Stimulated activated CD8-positive, alpha-beta memory T cell treated with anti-CD3 and anti-CD28 coated beads, Interleukin-15, amount 100 ng/mL, for 4 hours (primary cell): ENCODE results near the gene MCM5.

Source experiments
- DNase-seq, 2 donors: peaks; one replicate each; pipeline ENCODE4 v3.0.0-alpha.2; 2020; ENCODE audit warnings: low read depth in 2 of 2

Gene MCM5

DNA sequence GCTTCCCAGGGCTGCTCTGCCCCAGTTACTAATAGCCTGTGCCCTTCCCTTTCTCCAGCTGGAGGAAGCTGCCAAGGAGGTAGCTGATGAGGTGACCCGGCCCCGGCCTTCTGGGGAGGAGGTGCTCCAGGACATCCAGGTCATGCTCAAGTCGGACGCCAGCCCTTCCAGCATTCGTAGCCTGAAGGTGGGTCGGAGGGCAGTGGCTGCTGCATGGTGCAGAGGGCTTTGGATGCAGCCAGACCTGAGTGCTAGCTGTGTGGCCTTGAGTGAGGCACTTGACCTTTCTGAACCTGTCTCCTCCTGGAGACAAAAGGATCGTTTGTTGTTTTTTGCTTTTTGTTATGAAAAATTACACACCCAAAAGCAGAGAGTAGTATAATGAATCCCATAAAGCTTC is 3.4 kb downstream of the MCM5 start:
- DNase-seq: no peak

DNA sequence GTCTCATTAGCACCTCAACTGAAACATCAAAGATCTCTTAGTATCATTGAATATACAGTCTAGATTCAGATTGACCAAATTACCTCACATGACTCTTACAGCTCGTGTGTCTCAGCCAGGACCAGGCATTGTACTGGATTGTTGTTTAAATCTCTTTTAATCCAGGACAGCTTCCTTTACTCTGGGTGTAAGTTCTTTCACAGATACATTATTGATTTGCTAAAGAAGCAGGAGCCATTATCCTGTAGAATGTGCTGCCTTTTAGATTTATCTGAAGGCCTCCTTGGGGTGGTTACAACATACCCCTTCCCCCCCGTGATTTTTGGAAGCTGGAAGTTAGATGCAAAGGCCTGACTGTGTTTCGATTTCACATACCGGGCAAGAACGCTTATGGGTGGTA is 4.2 kb downstream of the MCM5 start:
- DNase-seq: no peak

DNA sequence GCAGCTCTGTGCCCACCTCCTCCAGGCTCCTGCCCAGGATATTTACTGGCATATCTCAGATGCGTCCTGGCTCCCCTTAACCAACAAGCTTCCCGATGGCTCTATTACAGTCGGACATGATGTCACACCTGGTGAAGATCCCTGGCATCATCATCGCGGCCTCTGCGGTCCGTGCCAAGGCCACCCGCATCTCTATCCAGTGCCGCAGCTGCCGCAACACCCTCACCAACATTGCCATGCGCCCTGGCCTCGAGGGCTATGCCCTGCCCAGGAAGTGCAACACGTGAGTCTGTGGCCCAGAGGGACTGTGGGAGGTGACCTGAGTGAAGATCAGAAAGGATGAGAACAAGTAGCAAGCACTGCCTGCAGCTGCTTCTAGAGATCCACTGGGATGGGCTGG is 6.5 kb downstream of the MCM5 start:
- DNase-seq: no peak

DNA sequence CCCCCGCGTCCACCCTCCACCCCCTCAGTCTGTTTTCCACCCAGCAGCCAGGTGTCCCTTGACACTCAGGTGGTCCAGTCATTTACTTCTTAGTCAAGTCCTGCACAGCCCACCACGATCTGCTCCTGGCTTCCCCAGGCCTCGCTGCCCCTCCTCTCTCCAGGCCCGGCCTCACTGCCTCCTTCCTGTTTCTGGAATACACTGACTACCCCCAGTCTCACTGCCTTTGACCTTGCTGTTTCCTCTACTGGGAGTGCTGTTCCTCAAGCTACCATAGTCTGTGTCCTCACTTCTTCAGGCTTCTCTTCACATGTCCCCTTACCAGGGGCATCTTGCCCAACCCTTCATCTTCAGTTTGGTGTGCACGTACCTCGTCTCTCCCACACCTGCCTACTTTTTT is 7.4 kb downstream of the MCM5 start:
- DNase-seq: no peak

DNA sequence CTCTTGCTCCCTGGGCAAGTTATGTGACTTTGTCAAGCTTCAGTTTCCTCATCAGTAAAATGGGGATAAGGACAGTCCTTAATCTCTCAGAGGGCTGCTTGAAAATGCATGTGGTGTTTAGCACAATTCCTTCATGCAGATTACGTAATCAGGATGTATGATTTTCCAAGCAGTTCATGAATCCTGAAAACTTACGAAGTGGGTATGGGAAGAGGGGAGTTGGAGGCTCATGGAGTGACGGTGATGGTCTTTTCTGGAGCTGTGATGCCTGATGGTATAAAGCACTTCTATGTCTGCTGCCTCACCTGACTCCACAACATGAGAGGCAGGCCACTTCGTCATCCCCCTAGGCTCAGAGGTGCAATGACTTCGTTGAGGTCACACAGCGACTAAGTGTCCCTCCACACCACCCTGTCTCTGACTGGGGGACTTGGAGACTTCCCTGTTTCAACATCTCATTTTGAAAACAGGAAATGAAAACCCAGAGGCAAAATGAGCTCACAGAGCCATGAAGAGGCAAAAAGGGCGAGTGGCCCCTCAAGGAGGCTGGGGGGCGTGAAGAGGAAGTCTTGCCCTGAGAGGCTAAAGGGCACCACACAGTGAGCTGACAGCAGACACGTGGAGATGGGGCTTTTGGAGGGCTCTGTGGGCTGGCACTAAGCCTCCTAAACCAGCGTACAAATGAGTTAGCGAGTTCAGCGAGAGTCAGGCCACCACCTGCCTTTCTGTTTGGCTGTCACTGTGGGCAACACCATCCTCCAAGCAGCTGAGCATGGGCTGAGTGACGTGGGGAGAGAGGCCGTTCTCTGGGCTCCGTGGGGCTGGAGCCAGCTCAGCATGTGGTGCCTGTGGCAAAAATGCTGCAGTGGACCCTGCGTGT is 10.1 kb downstream of the MCM5 start:
- no peak for DNase-seq

DNA sequence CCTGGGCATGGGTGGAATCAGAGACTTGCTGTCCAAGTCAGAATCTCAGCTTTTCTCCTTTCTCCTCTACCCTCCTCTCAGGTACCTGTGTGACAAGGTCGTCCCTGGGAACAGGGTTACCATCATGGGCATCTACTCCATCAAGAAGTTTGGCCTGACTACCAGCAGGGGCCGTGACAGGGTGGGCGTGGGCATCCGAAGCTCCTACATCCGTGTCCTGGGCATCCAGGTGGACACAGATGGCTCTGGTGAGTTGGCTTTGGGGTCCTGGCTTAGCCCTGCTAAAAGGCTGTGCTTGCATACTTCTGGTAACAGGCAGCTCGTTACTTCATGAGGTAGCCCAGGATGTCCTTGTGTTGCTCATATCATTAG is 10.7 kb downstream of the MCM5 start:
- DNase-seq: no peak

DNA sequence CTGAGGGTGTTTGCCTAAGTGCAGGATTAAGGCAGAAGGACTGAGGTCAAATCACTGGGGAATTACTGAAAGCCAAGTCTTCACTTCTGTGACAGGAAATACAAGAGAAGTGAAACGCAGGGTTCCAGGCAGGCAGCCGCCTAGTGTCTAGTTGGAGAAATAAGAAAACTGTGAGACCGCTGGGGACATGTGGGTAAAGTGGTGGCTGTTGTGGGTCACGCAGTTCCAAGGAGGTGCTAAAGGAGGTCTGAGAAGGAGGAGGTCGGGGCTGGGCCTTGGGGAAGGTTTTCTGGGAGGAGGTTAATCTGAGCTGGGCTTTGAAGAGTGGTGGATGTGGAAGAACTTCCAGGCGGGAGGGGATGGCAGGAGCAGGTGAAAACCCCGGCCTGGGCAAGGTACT is 11.2 kb downstream of the MCM5 start:
- DNase-seq: no peak

DNA sequence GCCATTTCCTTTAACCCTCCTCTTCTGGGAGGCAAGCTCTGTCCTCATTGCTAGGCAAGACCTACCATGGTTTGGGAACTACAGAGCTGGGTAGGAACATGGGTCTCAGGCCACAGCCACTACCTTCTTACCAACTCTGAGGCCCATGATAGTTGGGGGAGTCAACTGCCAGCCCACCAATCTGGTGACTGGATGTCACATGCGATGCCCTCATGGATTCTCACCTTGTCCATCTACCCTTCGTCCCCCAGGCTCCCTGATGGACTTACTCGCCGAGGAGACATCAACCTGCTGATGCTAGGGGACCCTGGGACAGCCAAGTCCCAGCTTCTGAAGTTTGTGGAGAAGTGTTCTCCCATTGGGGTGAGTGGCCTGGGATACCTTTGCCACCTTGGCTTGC is 13.7 kb downstream of the MCM5 start:
- DNase-seq: no peak

DNA sequence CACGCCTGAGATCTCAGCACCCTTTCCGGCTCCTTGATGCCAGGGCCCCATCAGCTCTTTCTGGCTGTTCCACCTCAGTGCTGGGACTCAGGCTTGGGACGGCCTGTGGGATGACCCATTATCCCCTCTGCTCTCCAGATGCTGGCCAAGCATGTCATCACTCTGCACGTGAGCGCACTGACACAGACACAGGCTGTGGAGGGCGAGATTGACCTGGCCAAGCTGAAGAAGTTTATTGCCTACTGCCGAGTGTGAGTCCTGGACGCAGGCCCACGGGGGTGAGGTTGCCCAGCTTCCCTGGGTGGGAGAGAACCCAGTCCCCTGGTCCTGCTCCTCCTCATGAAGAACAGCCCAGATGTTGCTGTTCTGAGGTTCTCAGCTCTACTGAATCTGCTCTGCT is 17.7 kb downstream of the MCM5 start:
- DNase-seq: no peak

DNA sequence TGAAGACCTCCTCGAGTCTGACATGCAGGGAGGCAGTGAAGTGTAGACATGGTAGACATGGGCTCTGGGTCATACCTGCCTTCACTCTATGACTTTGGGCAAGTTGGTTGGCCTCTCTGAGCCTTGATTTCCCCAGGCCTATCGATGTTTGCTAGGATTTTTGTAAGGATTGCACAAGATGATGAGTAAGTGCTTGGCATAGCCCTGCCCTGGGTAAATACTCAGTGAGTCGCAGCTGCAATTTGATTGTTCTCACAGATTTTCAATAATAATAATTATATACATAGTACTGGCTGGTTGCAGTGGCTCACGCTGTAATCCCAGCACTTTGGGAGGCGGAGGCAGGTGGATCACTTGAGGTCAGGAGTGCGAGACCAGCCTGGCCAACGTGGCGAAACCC is 18.1 kb downstream of the MCM5 start:
- no peak for DNase-seq

DNA sequence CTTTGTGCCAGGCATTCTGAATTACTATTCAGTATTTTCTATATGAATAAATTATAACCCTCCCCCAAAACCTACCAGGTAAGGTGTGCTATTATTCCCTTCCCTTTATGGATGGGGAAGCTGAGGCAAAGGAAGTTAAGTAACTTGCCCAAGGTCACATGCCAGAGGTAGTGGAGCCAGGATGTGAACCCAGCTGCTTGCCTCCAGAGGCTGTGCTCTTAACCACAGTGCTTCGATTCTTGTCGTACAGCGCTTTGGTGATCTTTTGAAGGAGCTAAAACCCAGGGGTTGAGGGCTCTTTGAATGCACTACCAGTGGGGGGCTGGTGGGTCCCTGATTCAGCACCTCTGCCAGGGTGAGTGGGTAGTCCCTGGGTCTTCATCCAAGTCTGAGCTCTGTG is 18.8 kb downstream of the MCM5 start:
- DNase-seq: no peak

DNA sequence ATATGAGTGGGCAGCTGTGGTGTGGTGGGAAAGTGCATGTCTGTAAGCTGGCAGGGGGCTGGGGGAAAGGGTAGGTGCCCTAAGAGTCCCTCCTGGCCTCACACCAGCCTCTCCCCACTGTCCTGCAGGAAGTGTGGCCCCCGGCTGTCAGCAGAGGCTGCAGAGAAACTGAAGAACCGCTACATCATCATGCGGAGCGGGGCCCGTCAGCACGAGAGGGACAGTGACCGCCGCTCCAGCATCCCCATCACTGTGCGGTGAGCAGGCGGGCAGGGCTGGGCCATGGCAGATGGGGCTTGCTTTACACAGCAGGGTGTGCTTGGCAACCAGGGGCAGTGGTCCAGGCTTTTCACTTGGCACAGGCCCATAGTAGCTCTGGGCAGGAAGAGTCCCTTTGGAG is 19.8 kb downstream of the MCM5 start:
- no peak for DNase-seq

DNA sequence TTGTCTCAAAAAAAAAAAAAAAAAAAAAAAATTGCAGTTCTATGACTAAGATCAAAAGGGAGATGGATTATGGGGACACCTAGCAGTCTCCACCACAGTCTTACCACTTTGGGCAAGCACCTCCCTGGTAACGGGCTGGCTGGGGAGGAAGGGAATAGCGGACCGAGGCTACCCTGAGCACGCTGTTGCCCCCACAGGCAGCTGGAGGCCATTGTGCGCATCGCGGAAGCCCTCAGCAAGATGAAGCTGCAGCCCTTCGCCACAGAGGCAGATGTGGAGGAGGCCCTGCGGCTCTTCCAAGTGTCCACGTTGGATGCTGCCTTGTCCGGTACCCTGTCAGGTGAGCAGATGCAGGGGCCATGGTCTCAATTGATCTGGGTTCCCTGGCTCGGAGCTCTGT is 21.2 kb downstream of the MCM5 start:
- no peak for DNase-seq

DNA sequence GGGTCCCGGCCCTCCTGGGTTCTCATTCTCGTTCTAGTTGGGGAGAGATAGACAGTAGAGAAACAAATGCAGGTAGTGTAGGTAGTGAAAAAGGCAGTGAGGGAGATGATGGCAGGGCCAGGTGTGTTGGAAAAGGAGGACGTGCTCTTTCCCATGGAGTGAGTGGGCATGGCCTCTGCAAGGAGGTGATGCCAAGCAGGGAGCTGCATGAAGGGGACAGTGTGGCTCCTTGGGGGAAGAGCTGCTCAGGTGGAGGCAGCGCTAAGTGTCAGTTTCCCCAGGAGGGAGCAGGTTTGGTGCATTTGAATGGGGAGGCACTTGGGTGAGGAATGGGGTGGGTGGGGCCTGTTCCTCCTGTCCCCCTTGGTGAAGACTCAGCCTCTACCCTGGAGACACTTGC is 22.2 kb downstream of the MCM5 start:
- DNase-seq: no peak

DNA sequence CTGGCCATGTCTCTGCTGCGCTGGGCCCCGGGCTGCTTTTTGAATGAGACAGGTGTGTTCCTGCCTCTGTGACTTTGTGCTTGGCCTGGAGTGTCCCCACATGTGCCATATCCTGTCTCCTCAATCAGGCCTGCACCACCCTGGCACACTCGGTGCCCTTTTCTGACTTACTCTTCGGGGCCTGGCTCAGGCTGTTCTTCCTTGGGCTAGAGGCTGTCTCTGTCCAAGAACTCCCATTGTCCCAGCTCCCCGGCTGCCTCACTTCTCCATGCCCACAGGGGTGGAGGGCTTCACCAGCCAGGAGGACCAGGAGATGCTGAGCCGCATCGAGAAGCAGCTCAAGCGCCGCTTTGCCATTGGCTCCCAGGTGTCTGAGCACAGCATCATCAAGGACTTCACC is 23.0 kb downstream of the MCM5 start:
- DNase-seq: no peak

DNA sequence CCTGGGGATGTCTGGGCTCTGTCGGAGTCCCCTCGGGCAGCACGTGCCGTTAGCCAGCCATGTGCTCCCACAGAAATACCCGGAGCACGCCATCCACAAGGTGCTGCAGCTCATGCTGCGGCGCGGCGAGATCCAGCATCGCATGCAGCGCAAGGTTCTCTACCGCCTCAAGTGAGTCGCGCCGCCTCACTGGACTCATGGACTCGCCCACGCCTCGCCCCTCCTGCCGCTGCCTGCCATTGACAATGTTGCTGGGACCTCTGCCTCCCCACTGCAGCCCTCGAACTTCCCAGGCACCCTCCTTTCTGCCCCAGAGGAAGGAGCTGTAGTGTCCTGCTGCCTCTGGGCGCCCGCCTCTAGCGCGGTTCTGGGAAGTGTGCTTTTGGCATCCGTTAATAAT is 24.1 kb downstream of the MCM5 start:
- no peak for DNase-seq

DNA sequence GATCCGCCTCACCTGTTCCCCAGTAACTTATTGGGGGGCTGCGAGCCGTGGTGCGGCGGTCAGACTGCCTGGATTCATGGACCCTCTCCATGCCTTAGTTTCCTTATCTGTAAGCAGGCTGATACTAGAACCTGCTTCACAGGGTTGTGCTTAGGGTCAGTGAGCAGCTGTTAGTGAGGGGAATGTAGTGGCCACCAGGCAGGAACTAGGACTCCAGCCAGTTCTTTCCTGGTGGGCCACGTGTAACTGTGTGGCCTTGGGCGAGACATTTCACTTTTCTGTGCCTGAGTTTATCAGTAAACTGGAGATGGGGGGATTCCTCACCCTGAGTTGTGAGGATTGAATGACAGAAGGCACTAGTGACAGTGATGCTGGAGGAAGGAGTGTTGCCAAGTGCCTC is 24.8 kb downstream of the MCM5 start:
- no peak for DNase-seq

DNA sequence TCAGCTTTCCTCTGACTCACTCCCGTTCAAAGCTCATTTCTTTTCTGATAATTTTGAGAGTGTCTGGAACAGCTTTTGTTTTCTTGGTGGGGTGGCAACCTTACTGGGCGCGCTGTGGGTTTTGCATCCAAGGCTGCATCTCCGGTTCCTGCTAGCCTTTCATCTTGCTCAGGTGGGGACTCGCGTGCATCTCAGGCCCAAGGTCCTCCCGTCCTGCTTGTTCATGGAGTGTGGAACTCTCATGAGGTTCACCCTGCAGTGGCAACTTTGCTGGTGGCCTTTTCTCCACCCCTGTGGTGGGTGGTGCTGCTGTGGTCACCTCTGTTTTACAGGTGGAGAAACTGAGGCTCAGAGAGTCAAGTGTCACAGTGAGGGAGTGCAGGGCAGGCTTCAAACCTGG is 25.6 kb downstream of the MCM5 start:
- no peak for DNase-seq

DNA sequence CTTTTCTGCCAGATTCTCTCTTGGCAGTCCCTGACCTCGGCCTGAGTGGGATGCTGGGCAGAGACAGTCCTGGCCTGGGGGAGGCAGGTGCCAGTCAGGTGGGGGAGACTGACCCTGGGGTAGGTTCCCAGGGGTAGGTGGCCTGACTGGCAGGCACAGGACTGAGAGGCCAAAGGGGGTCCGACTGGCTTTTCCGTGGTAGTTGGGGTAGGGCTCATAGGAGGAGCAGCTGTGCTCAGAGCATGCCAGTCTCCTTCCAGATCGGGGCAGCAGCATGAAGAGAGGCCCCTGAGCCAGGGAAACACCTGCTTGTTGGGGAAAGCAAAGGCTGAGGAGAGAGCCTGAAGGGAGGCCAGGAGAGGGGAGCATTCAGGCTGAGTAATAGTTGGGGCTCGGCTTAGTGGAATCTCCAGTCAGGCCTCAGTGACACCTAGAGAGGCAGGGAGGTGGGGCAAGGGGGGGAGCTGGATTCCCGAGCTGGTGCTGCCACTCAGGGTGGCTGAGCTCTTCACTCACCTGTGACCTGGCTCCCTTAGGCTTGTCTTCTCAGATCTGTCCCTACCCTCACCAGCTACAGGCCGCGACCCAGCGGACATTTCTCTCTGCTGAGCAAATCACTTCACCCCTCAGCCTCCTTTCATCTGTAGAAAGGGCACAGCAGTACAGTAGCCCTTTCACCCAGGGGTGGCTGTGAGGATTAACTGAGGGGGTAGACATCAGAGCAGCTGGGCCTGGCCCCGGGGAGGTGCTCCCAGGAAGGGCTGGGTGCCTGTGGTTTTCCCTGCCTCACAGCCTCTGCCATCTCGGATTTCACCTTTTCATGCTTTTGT is 26.2 kb downstream of the MCM5 start:
- DNase-seq: no peak

DNA sequence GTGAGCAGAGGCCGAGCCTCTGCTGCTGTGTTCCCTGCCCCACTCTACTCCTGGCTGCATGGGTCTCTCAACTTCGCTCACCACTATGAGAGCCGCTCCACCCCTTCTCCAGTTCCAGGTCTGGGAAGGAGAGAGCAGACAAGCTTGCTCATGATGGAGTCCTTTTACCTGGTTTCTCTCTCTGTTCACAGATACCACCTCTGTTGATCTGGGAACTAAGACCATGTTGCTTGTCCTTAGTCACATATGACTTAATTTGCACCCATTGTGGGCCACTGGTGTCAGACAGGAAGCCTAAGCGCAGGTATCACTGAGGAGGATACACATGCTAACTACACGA is 26.8 kb downstream of the MCM5 start:
- DNase-seq: no peak

DNA sequence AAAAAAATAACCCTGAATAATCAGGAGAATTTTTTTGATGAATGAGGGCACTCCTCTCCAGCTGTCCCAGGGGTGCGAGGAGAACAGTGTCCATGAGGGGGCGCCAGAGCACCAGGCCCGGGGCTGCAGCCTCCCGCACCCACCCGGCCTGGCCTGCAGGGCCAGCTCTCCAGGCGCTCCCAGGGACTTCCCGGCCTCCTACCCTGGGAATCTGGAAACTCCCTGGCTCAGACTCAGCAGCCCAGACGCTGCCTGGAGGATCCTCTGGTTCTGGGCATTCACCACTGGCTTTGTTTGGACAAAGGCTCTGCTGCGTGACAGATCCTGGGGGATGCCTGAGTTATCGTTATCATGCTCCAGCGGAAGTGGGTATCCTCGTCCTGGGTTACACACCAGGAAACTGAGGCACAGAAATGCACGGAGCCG is 31.0 kb downstream of the MCM5 start:
- peak in 1 of 2 donors; percentile 20 for DNase-seq

DNA sequence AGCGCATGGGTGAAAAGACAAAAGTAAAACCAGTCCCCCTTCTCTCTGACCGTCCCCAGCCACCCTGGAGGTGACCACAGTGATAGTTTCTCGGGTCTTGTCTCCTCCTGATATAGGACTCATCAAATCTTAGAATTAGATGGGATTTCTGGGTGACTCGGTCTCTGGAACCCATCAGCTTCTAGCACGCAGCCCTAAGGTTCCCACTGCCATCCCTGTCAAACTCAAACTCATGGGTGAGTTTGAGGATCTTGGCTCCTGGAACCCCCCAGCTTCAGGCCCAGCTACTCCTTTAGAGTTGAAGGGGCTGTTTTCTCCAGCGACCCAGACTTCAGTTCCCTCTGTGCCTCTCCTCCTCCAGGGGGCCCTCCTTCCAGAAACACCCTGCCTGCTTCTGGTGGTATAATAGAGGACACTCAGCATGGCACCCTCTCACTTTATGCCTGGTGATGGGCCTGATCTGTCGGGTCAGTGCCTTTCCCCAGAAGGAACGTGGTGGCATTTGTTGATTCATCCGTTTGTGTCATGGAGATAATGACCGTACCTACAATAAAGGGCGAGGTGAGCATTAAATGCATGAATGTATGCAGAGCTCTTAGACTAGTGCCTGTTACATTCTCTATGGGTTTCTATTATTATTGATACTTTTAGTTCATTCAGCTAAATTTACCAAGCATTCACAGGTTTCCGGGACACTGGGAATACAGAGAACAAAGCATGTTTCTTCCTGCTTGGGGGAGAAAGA is 31.7 kb downstream of the MCM5 start:
- no peak for DNase-seq
